DND-41 (cell line): Measurements from ENCODE around the gene LMAN1.

ENCODE experiments used
- ATAC-seq: fragments of 200-7000 bp; cut with Tn5 transposase; 3 replicates; pipeline ENCODE4 v1.9.1; 2021; ENCODE audit warnings: low read depth; ENCODE audit not compliant: insufficient read depth
- DNase-seq: peaks from one replicate; pipeline ENCODE4 v3.0.0-alpha.2; 2020
- H2AFZ ChIP-seq: 2 replicates; pipeline ENCODE4 v1.6.0; 2012; ENCODE audit warnings: low read depth, low read length
- H3K27ac ChIP-seq: 2 replicates; pipeline ENCODE4 v1.5.1; 2012; ENCODE audit warnings: low read length, inconsistent platforms
- H3K27me3 ChIP-seq: fragments of 200-600 bp; sonication (generic); 2 replicates; pipeline ENCODE4 v1.6.0; 2012; ENCODE audit warnings: low read length, mild to moderate bottlenecking, inconsistent platforms; ENCODE audit not compliant: insufficient read depth, poor library complexity
- H3K36me3 ChIP-seq: 2 replicates; pipeline ENCODE4 v1.5.1; 2012; ENCODE audit warnings: low read length, inconsistent platforms; ENCODE audit not compliant: insufficient read depth
- H3K4me1 ChIP-seq: 2 replicates; pipeline ENCODE4 v1.5.1; 2012; ENCODE audit warnings: mild to moderate bottlenecking, low read length; ENCODE audit not compliant: insufficient read depth
- H3K4me2 ChIP-seq: 2 replicates; pipeline ENCODE4 v1.6.0; 2012; ENCODE audit warnings: mild to moderate bottlenecking, moderate library complexity, low read length, inconsistent platforms; ENCODE audit not compliant: insufficient read depth
- H3K4me3 ChIP-seq, 2 experiments: fragments of 200-600 bp in 1 of 2; shearing (Covaris generic) in 1 of 2; 2 replicates each; pipeline ENCODE4 v1.5.1; 2012 to 2016; ENCODE audit warnings: inconsistent platforms in 2 of 2, low read length in 2 of 2, mild to moderate bottlenecking in 2 of 2, low read depth in 1 of 2, moderate library complexity in 1 of 2
- H3K79me2 ChIP-seq: 2 replicates; pipeline ENCODE4 v1.6.0; 2012; ENCODE audit warnings: low read length, inconsistent platforms; ENCODE audit not compliant: insufficient read depth
- H3K9ac ChIP-seq: 2 replicates; pipeline ENCODE4 v1.6.0; 2012; ENCODE audit warnings: low read depth, mild to moderate bottlenecking, inconsistent platforms, low read length, moderate library complexity
- H3K9me3 ChIP-seq: 2 replicates; pipeline ENCODE4 v1.5.1; 2012; ENCODE audit warnings: low read length, moderate library complexity, mild to moderate bottlenecking, inconsistent platforms; ENCODE audit not compliant: insufficient read depth, severe bottlenecking
- H4K20me1 ChIP-seq: 2 replicates; pipeline ENCODE4 v1.6.0; 2012; ENCODE audit warnings: low read length; ENCODE audit not compliant: insufficient read depth
- EZH2 ChIP-seq: IDR thresholded peaks from 3 replicates; pipeline ENCODE4 v1.6.1; 2012; ENCODE audit warnings: borderline replicate concordance, low read depth, mild to moderate bottlenecking, moderate library complexity, low read length, inconsistent platforms; ENCODE audit not compliant: severe bottlenecking
- TF ChIP-seq, protein P1 (sequence below): IDR thresholded peaks from 2 replicates; pipeline ENCODE4 v1.5.1; 2012; ENCODE audit warnings: borderline replicate concordance, low read length, moderate library complexity, mild to moderate bottlenecking; ENCODE audit not compliant: poor library complexity, severe bottlenecking; ENCODE audit errors: extremely low read depth

LMAN1 gene

DNA sequence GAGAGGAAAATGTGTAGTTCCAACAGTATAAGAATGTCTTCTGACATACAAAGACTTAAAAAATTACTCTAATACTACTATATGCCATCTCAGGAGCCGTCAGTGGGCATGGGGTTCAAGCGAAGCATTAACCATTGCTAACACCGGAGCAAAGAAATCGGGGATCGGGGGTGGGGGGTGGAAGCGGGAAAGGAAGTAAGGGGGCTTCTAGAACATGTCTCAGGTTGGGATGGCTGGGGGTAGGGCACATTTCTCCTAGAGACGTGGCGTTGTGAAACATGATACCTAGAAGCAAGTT is 702 bp downstream of the LMAN1 start:
- peak overlapping the region; percentile 97 for H2AFZ ChIP-seq
- H3K9ac ChIP-seq, result peak overlapping the region; percentile 85
- peak overlapping the region; percentile 70 for H3K4me2 ChIP-seq
- H3K27ac ChIP-seq, result peak overlapping the region; percentile 83
- no peak for ATAC-seq
- H3K4me1 ChIP-seq, result peaks cover 29% of the 10 kb centered on the region
- H3K79me2 ChIP-seq, result peaks cover 38% of the 10 kb centered on the region
- no peaks in the 10 kb centered on the region for H3K9me3 ChIP-seq
- peak overlapping the region; percentile 80 to 95 for H3K4me3 ChIP-seq
- H3K27me3 ChIP-seq, result peaks cover 9% of the 10 kb centered on the region
- peaks cover 34% of the 10 kb centered on the region for H3K36me3 ChIP-seq
- H4K20me1 ChIP-seq, result peaks cover 10% of the 10 kb centered on the region; the same call in 1 of the 2 replicates
- no peak for DNase-seq
- TF ChIP-seq, protein P1, sequence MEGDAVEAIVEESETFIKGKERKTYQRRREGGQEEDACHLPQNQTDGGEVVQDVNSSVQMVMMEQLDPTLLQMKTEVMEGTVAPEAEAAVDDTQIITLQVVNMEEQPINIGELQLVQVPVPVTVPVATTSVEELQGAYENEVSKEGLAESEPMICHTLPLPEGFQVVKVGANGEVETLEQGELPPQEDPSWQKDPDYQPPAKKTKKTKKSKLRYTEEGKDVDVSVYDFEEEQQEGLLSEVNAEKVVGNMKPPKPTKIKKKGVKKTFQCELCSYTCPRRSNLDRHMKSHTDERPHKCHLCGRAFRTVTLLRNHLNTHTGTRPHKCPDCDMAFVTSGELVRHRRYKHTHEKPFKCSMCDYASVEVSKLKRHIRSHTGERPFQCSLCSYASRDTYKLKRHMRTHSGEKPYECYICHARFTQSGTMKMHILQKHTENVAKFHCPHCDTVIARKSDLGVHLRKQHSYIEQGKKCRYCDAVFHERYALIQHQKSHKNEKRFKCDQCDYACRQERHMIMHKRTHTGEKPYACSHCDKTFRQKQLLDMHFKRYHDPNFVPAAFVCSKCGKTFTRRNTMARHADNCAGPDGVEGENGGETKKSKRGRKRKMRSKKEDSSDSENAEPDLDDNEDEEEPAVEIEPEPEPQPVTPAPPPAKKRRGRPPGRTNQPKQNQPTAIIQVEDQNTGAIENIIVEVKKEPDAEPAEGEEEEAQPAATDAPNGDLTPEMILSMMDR, result no peak
- TF ChIP-seq EZH2, result no peak

DNA sequence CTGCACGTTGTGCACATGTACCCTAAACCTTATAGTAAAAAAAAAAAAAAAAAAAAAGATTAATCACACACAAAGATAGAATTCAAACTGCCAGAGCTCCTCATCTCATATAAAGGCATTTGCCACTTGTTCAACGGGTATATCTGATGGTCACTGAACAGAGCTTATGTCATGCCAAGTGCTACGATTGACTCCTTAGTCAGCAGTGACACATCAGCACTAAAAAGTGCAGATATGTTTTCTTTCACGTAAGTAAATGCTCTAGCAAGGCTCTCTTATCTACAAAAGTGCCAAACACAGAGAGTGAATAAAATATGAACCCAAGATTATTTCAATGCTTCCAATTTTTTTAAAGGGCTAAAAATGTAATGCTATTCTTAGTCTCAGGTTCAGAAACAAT is 1.1 kb downstream of the LMAN1 start:
- Histone ChIP-seq H3K27ac (peak overlapping the region; percentile 83), H2AFZ (no peak overlapping the region; the same call in 1 of the 2 replicates)

DNA sequence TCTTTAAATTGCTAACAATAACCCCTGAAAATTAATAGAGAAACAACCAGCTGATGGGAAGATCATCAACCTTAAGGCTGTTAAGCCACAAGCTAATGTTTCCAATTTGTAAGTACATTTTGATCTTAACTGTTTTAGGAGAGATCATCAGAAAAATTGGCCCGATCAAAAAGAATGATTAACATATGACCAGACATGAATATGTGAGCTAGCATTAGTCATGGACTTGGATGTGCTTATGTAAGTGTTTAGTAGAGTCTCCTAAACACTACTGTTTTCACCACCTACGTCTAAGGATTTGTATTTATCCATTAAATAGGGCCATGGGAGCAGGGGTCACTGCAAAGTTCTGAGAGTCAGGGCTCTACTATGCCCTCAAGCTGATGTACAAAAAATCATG is 4.3 kb downstream of the LMAN1 start:
- TF ChIP-seq EZH2, result no peak
- TF ChIP-seq, protein P1, result no peak

More for the DNA sequence above, 1.1 kb downstream of the LMAN1 start:
- no peak for TF ChIP-seq EZH2
- TF ChIP-seq, protein P1, result no peak
- Histone ChIP-seq H3K9ac (peak overlapping the region; percentile 85), H3K36me3 (peaks cover 38% of the 10 kb centered on the region), H3K79me2 (peaks cover 38% of the 10 kb centered on the region), H4K20me1 (peaks cover 10% of the 10 kb centered on the region; the same call in 1 of the 2 replicates), H3K4me2 (peak overlapping the region; percentile 70), H3K4me1 (peaks cover 29% of the 10 kb centered on the region), H3K4me3 (peak overlapping the region; percentile 80 to 95), H3K9me3 (no peaks in the 10 kb centered on the region), H3K27me3 (peaks cover 8% of the 10 kb centered on the region)
- ATAC-seq, result no peak
- DNase-seq, result no peak

DNA sequence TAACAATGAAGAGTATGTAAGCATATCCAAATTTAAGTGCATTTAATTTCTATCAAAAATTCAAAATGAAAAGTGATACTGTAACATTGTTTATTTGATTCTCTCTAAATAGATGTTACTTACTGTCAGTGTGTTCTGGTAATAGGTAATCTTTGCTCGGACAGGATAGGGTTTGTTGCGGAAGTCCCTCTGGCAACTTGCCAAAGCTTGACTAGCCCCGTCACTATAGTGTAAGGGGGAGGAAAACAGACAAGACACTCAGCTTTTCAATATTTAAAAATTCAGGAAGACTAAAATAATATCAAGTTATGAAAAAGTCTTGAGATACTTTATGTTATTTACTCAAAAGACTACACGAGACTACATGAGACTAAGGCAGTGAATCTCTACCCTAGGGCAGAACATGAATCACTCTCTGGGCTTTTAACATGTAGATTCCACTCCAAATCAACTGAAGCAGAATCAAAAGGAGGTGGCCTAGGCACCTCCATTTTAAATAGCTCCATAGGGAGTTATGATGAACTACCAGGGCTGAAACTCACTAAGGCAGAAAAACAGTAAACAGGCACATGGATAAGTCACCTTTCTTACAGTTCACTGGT is 5.9 kb downstream of the LMAN1 start:
- ATAC-seq (no peak), DNase-seq (no peak)
- Histone ChIP-seq H3K36me3 (peaks cover 74% of the 10 kb centered on the region), H3K4me3 (no peak overlapping the region), H2AFZ (no peak overlapping the region), H3K79me2 (peaks cover 29% of the 10 kb centered on the region), H3K9me3 (no peaks in the 10 kb centered on the region), H3K27ac (no peak overlapping the region), H3K27me3 (no peaks in the 10 kb centered on the region), H3K9ac (no peak overlapping the region), H4K20me1 (peaks cover 10% of the 10 kb centered on the region; the same call in 1 of the 2 replicates), H3K4me2 (no peak overlapping the region), H3K4me1 (peaks cover 19% of the 10 kb centered on the region)
- TF ChIP-seq, protein P1, result no peak
- no peak for TF ChIP-seq EZH2

More for the DNA sequence above, 4.3 kb downstream of the LMAN1 start:
- H3K9ac ChIP-seq, result no peak overlapping the region
- peaks cover 10% of the 10 kb centered on the region; the same call in 1 of the 2 replicates for H4K20me1 ChIP-seq
- H3K4me1 ChIP-seq, result peaks cover 25% of the 10 kb centered on the region
- no peak overlapping the region for H3K4me2 ChIP-seq
- no peak overlapping the region for H3K4me3 ChIP-seq
- H2AFZ ChIP-seq, result no peak overlapping the region
- no peak for DNase-seq
- ATAC-seq, result no peak
- H3K36me3 ChIP-seq, result peaks cover 64% of the 10 kb centered on the region
- no peaks in the 10 kb centered on the region for H3K27me3 ChIP-seq
- H3K9me3 ChIP-seq, result no peaks in the 10 kb centered on the region
- H3K27ac ChIP-seq, result no peak overlapping the region
- peaks cover 38% of the 10 kb centered on the region for H3K79me2 ChIP-seq
